Rectal smooth muscle tissue (tissue), 1 donor: ENCODE results near the gene GRID1.

Source experiments
- H3K27ac ChIP-seq: one replicate; pipeline ENCODE4 v1.7.0; 2013; ENCODE audit warnings: low read depth, low read length, inconsistent platforms
- H3K27me3 ChIP-seq: one replicate; pipeline ENCODE4 v1.7.0; 2013; ENCODE audit warnings: low read length; ENCODE audit not compliant: control insufficient read depth, insufficient read depth
- H3K36me3 ChIP-seq: one replicate; pipeline ENCODE4 v1.7.0; 2013; ENCODE audit warnings: low read length; ENCODE audit not compliant: control insufficient read depth, insufficient read depth
- H3K4me1 ChIP-seq: one replicate; pipeline ENCODE4 v1.7.0; 2013; ENCODE audit warnings: low read length; ENCODE audit not compliant: control insufficient read depth, insufficient read depth
- H3K4me3 ChIP-seq: one replicate; pipeline ENCODE4 v1.7.0; 2013; ENCODE audit warnings: low read length
- H3K9ac ChIP-seq: one replicate; pipeline ENCODE4 v1.7.0; 2013; ENCODE audit warnings: low read length

GRID1 gene

GRCh38 chr10:86283466-86284287 lies 82.9 kb downstream of the GRID1 start:
- H3K4me3 ChIP-seq: no peak overlapping the region
- H3K9ac ChIP-seq: no peak overlapping the region
- H3K27me3 ChIP-seq: no peaks in the 10 kb centered on the region
- H3K36me3 ChIP-seq: no peaks in the 10 kb centered on the region
- no peak overlapping the region for H3K27ac ChIP-seq
- H3K4me1 ChIP-seq: no peaks in the 10 kb centered on the region

- no peak overlapping the region for H3K9ac ChIP-seq
- no peak overlapping the region for H3K27ac ChIP-seq
- H3K27me3 ChIP-seq: no peaks in the 10 kb centered on the region
Observed at GRCh38 chr10:86282664-86283465, 83.7 kb downstream of the GRID1 start.

GRCh38 chr10:86281396-86281795 lies 85.2 kb downstream of the GRID1 start:
- Histone ChIP-seq H3K36me3 (no peaks in the 10 kb centered on the region), H3K27me3 (no peaks in the 10 kb centered on the region), H3K27ac (no peak overlapping the region), H3K9ac (no peak overlapping the region), H3K4me3 (no peak overlapping the region), H3K4me1 (no peaks in the 10 kb centered on the region)

More at GRCh38 chr10:86282664-86283465, 83.7 kb downstream of the GRID1 start:
- Histone ChIP-seq H3K36me3 (no peaks in the 10 kb centered on the region), H3K4me1 (no peaks in the 10 kb centered on the region), H3K4me3 (no peak overlapping the region)

GRCh38 chr10:86269332-86269731 lies 97.3 kb downstream of the GRID1 start:
- no peaks in the 10 kb centered on the region for H3K27me3 ChIP-seq
- H3K9ac ChIP-seq: no peak overlapping the region
- no peaks in the 10 kb centered on the region for H3K36me3 ChIP-seq
- no peak overlapping the region for H3K27ac ChIP-seq
- H3K4me1 ChIP-seq: no peaks in the 10 kb centered on the region
- no peak overlapping the region for H3K4me3 ChIP-seq

- H3K27ac ChIP-seq: no peak overlapping the region
- H3K4me1 ChIP-seq: no peaks in the 10 kb centered on the region
- peaks cover 4% of the 10 kb centered on the region for H3K27me3 ChIP-seq
- H3K36me3 ChIP-seq: no peaks in the 10 kb centered on the region
- H3K9ac ChIP-seq: no peak overlapping the region
- no peak overlapping the region for H3K4me3 ChIP-seq
Observed at GRCh38 chr10:86267286-86268195, 99.1 kb downstream of the GRID1 start.

- no peaks in the 10 kb centered on the region for H3K36me3 ChIP-seq
- H3K9ac ChIP-seq: no peak overlapping the region
- peaks cover 6% of the 10 kb centered on the region for H3K27me3 ChIP-seq
- no peak overlapping the region for H3K4me3 ChIP-seq
- no peaks in the 10 kb centered on the region for H3K4me1 ChIP-seq
- H3K27ac ChIP-seq: no peak overlapping the region
Observed at GRCh38 chr10:86266446-86267242, 100.0 kb downstream of the GRID1 start.

- Histone ChIP-seq H3K27ac (no peak overlapping the region), H3K27me3 (peaks cover 6% of the 10 kb centered on the region), H3K9ac (no peak overlapping the region), H3K4me1 (no peaks in the 10 kb centered on the region), H3K4me3 (no peak overlapping the region), H3K36me3 (no peaks in the 10 kb centered on the region)
Observed at GRCh38 chr10:86265895-86266259, 100.7 kb downstream of the GRID1 start.

- Histone ChIP-seq H3K4me3 (no peak overlapping the region), H3K4me1 (no peaks in the 10 kb centered on the region), H3K27ac (no peak overlapping the region), H3K36me3 (no peaks in the 10 kb centered on the region), H3K9ac (no peak overlapping the region), H3K27me3 (peaks cover 6% of the 10 kb centered on the region)
Observed at GRCh38 chr10:86265236-86265894, 101.2 kb downstream of the GRID1 start.

- Histone ChIP-seq H3K36me3 (no peaks in the 10 kb centered on the region), H3K27ac (no peak overlapping the region), H3K4me1 (no peaks in the 10 kb centered on the region), H3K27me3 (peaks cover 6% of the 10 kb centered on the region), H3K9ac (no peak overlapping the region), H3K4me3 (no peak overlapping the region)
Observed at GRCh38 chr10:86264481-86265231, 101.9 kb downstream of the GRID1 start.

- no peaks in the 10 kb centered on the region for H3K4me1 ChIP-seq
- H3K27ac ChIP-seq: no peak overlapping the region
- peaks cover 6% of the 10 kb centered on the region for H3K27me3 ChIP-seq
- no peaks in the 10 kb centered on the region for H3K36me3 ChIP-seq
- H3K9ac ChIP-seq: no peak overlapping the region
- no peak overlapping the region for H3K4me3 ChIP-seq
Observed at GRCh38 chr10:86263907-86264306, 102.7 kb downstream of the GRID1 start.

- no peak overlapping the region for H3K27ac ChIP-seq
- H3K27me3 ChIP-seq: peaks cover 6% of the 10 kb centered on the region
- H3K9ac ChIP-seq: no peak overlapping the region
- no peak overlapping the region for H3K4me3 ChIP-seq
- H3K4me1 ChIP-seq: no peaks in the 10 kb centered on the region
- no peaks in the 10 kb centered on the region for H3K36me3 ChIP-seq
Observed at GRCh38 chr10:86263209-86263608, 103.4 kb downstream of the GRID1 start.
